Keratinocyte (primary cell): ENCODE results near the gene MACIR. TPM values are rescaled to one million over a fixed set of nuclear protein-coding genes. Genes with fewer than 3 reads are reported as not detected.

Source experiments
- DNase-seq: peaks from one replicate; pipeline ENCODE4 v3.0.0-alpha.2; 2011; ENCODE audit warnings: low read depth, missing footprints, low spot score
- FAIRE-seq: peaks from 2 replicates; lab custom pipeline; 2011; peaks lifted over from hg19 to GRCh38; lab: Jason Lieb, UNC
- H2AFZ ChIP-seq: 2 replicates; pipeline ENCODE4 v1.6.0; 2012; ENCODE audit warnings: low read length, control low read depth, inconsistent platforms; ENCODE audit not compliant: control insufficient read depth
- H3K27ac ChIP-seq: 2 replicates; pipeline ENCODE4 v1.5.1; 2011; ENCODE audit warnings: low read length; ENCODE audit not compliant: control insufficient read depth, insufficient read depth
- H3K27me3 ChIP-seq: 3 replicates; pipeline ENCODE4 v1.6.0; 2011; ENCODE audit warnings: low read length; ENCODE audit not compliant: control insufficient read depth, insufficient read depth; ENCODE audit errors: extremely low read depth
- H3K36me3 ChIP-seq, 2 experiments: 2 replicates in 1 of 2; 3 replicates in 1 of 2; pipeline ENCODE4 v1.5.1; 2011; ENCODE audit warnings: low read length in 2 of 2, mild to moderate bottlenecking in 1 of 2; ENCODE audit not compliant: control insufficient read depth in 2 of 2, insufficient read depth in 2 of 2; ENCODE audit errors: extremely low read depth in 1 of 2
- H3K4me1 ChIP-seq: 3 replicates; pipeline ENCODE4 v1.5.1; 2011; ENCODE audit warnings: low read length; ENCODE audit not compliant: control insufficient read depth, insufficient read depth; ENCODE audit errors: extremely low read depth
- H3K4me2 ChIP-seq: 3 replicates; pipeline ENCODE4 v1.6.0; 2011; ENCODE audit warnings: low read depth, low read length; ENCODE audit not compliant: control insufficient read depth, insufficient read depth; ENCODE audit errors: extremely low read depth
- H3K4me3 ChIP-seq, 3 experiments: fragments of 200-600 bp in 1 of 3; sonication (generic) in 1 of 3; 2 replicates in 2 of 3; 3 replicates in 1 of 3; pipeline ENCODE4 v1.5.1; 2011 to 2016; ENCODE audit warnings: low read length in 3 of 3, mild to moderate bottlenecking in 3 of 3, control low read depth in 2 of 3, inconsistent platforms in 1 of 3, low read depth in 1 of 3, mixed read lengths in 1 of 3, mixed run types in 1 of 3, moderate library complexity in 1 of 3; ENCODE audit not compliant: control insufficient read depth in 2 of 3, insufficient read depth in 2 of 3; ENCODE audit errors: extremely low read depth in 1 of 3
- H3K79me2 ChIP-seq: 2 replicates; pipeline ENCODE4 v1.6.0; 2012; ENCODE audit warnings: low read length; ENCODE audit not compliant: control insufficient read depth, insufficient read depth
- H3K9ac ChIP-seq: 3 replicates; pipeline ENCODE4 v1.6.0; 2011; ENCODE audit warnings: low read length; ENCODE audit not compliant: control insufficient read depth, insufficient read depth; ENCODE audit errors: extremely low read depth
- H3K9me1 ChIP-seq: 3 replicates; pipeline ENCODE4 v1.6.0; 2011; ENCODE audit warnings: low read length; ENCODE audit not compliant: control insufficient read depth, insufficient read depth; ENCODE audit errors: extremely low read depth
- H3K9me3 ChIP-seq: 2 replicates; pipeline ENCODE4 v1.5.1; 2012; ENCODE audit warnings: low read depth, low read length; ENCODE audit not compliant: control insufficient read depth
- H4K20me1 ChIP-seq: 3 replicates; pipeline ENCODE4 v1.6.0; 2011; ENCODE audit warnings: low read length; ENCODE audit not compliant: control insufficient read depth, insufficient read depth; ENCODE audit errors: extremely low read depth
- CTCF ChIP-seq, 3 experiments: IDR thresholded peaks in 1 of 3; conservative IDR thresholded peaks in 1 of 3; optimal IDR thresholded peaks in 1 of 3; 2 replicates in 2 of 3; 3 replicates in 1 of 3; pipeline versions ENCODE3 to v1.5.1; 2011; ENCODE audit warnings: low read length in 3 of 3, mild to moderate bottlenecking in 3 of 3, moderate library complexity in 2 of 3, control low read depth in 1 of 3, inconsistent platforms in 1 of 3; ENCODE audit not compliant: insufficient read depth in 2 of 3; ENCODE audit errors: extremely low read depth in 1 of 3
- EZH2 ChIP-seq: IDR thresholded peaks from one replicate; pipeline ENCODE4 v1.6.1; 2012; ENCODE audit warnings: inconsistent platforms, mild to moderate bottlenecking, low read length, moderate library complexity
- dilution Hi-C: fragments of 300-500 bp; cut with MboI; formaldehyde crosslinking; loops from one replicate; pipeline ENCODE4 v1.7.0; 2020; ENCODE audit warnings: low sequenced_read_pairs; ENCODE audit not compliant: extremely low pct_ligation_motif_present
- polyA plus RNA-seq, 5 experiments: library from polyadenylated mRNA; depleted of rRNA in 3 of 5; stranded (reverse) in 3 of 5; stranded (forward) in 1 of 5; unstranded in 1 of 5; fragments of >200 nt; gene quantifications; 1 replicate in 1 of 5; 2 replicates in 3 of 5; 3 replicates in 1 of 5; pipeline versions ENCODE4 v1.2.1 to v1.2.3, GENCODE V29; 2011 to 2012; ENCODE audit warnings: missing spikeins in 2 of 5, low read depth in 1 of 5, low replicate concordance in 1 of 5

Gene MACIR
- polyA plus RNA-seq, 1 donor (not counting 4 experiments of a cell fraction or from before 2014, with no cell fraction given): 9.5 TPM

GRCh38 chr5:103305809-103306208 is 47.2 kb downstream of the MACIR start:
- no peak overlapping the region for H3K4me2 ChIP-seq
- no peaks in the 10 kb centered on the region for H3K79me2 ChIP-seq
- H3K4me3 ChIP-seq: no peak overlapping the region
- H4K20me1 ChIP-seq: no peaks in the 10 kb centered on the region
- H3K9ac ChIP-seq: no peak overlapping the region
- H3K4me1 ChIP-seq: no peaks in the 10 kb centered on the region
- no peaks in the 10 kb centered on the region for H3K9me1 ChIP-seq
- TF ChIP-seq EZH2: no peak
- no peak for TF ChIP-seq CTCF (optimal IDR thresholded peaks at IDR 0.05 in 1 of 3, IDR thresholded peaks at IDR 0.05 in 1 of 3, conservative IDR thresholded peaks at IDR 0.05 in 1 of 3; ENCODE audit: extremely low read depth in 1 of 3, insufficient read depth in 2 of 3, low read length in 3 of 3)
- dilution Hi-C loops: no loop called here
- DNase-seq (no peak), FAIRE-seq (no peak)
- no peak overlapping the region for H3K27ac ChIP-seq
- H3K27me3 ChIP-seq: no peaks in the 10 kb centered on the region
- no peak overlapping the region for H2AFZ ChIP-seq
- H3K9me3 ChIP-seq: no peaks in the 10 kb centered on the region
- no peaks in the 10 kb centered on the region for H3K36me3 ChIP-seq

GRCh38 chr5:103307470-103307869 is 48.9 kb downstream of the MACIR start:
- no peaks in the 10 kb centered on the region for H3K4me1 ChIP-seq
- no peaks in the 10 kb centered on the region for H3K79me2 ChIP-seq
- no peak overlapping the region for H3K4me3 ChIP-seq
- no peaks in the 10 kb centered on the region for H3K9me3 ChIP-seq
- no peak overlapping the region for H3K27ac ChIP-seq
- no peak for TF ChIP-seq CTCF (optimal IDR thresholded peaks at IDR 0.05 in 1 of 3, IDR thresholded peaks at IDR 0.05 in 1 of 3, conservative IDR thresholded peaks at IDR 0.05 in 1 of 3; ENCODE audit: extremely low read depth in 1 of 3, insufficient read depth in 2 of 3, low read length in 3 of 3)
- TF ChIP-seq EZH2: no peak
- no peaks in the 10 kb centered on the region for H3K27me3 ChIP-seq
- H4K20me1 ChIP-seq: no peaks in the 10 kb centered on the region
- no peaks in the 10 kb centered on the region for H3K36me3 ChIP-seq
- dilution Hi-C loops: no loop called here
- FAIRE-seq: no peak
- H2AFZ ChIP-seq: no peak overlapping the region
- no peak overlapping the region for H3K4me2 ChIP-seq
- DNase-seq: no peak
- no peaks in the 10 kb centered on the region for H3K9me1 ChIP-seq
- H3K9ac ChIP-seq: no peak overlapping the region
